GM19238 (cell line): ENCODE measurements around the gene GALNS.
"Not testable (repeated sequence)": the region's sequence is repeated elsewhere in the genome, so short reads cannot be mapped to it uniquely, and the experiment has no call there.

Source experiments
- DNase-seq: peaks from one replicate; pipeline ENCODE4 v3.0.0; 2011; ENCODE audit warnings: low spot score; ENCODE audit not compliant: insufficient read length

Gene GALNS

DNA sequence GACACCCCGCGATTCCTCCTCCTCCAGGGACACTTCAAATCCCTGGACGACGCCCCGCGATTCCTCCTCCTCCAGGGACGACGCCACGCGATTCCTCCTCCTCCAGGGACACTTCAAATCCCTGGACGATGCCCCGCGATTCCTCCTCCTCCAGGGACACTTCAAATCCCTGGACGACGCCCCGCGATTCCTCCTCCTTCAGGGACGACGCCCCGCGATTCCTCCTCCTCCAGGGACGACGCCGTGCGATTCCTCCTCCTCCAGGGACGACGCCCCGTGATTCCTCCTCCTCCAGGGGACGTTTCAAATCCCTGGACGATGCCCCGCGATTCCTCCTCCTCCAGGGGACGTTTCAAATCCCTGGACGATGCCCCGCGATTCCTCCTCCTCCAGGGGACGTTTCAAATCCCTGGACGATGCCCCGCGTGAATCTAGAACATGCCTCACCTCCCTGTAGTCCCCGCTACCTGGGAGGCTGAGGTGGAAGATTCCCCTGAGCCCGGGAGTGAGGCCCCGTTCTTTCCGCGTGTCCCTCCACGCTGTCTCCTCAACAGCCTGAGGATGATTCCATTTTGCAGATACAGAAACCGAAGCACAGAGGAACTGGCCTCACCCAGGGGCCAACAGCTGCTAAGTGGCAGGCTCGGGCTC lies 33.1 kb upstream of the GALNS start:
- not testable (repeated sequence) for DNase-seq

- DNase-seq = no peak
Measured at GRCh38 chr16:88888461-88889387, 32.0 kb upstream of the GALNS start.

- no peak for DNase-seq
Measured at GRCh38 chr16:88888057-88888456, 31.3 kb upstream of the GALNS start.

GRCh38 chr16:88886845-88887521 lies 30.2 kb upstream of the GALNS start:
- DNase-seq = no peak

- no peak for DNase-seq
Measured at GRCh38 chr16:88886420-88886844, 29.7 kb upstream of the GALNS start.

DNA sequence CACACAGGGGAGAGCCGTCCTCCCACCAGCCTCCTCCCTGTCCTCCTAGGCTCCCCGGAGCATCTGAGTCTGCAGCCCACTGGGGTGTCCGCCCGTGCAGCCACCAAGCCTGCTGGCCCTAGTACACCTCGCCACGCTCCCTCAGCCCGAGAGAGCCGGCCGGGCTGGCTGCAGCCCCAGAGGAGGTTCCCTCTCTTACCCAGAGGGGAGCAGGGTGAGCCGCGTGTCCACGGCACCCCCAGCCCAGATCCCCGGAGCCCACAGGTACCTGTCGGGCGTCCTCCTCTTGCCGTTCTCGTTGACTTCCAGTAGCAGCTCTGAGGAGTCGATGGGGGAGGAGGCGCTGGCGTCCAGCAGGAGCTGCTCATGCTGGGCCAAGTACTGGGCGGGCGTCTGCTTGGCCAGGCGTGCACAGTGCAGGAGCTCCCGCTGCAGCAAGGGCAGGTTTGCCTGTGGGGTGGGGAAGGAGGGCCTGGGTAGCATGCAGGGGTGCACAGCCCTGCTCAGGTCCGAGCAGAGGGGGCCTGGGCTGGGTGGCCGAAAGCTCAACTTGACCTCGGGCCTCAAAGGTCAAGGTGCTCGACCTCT lies 29.0 kb upstream of the GALNS start:
- no peak for DNase-seq

DNA sequence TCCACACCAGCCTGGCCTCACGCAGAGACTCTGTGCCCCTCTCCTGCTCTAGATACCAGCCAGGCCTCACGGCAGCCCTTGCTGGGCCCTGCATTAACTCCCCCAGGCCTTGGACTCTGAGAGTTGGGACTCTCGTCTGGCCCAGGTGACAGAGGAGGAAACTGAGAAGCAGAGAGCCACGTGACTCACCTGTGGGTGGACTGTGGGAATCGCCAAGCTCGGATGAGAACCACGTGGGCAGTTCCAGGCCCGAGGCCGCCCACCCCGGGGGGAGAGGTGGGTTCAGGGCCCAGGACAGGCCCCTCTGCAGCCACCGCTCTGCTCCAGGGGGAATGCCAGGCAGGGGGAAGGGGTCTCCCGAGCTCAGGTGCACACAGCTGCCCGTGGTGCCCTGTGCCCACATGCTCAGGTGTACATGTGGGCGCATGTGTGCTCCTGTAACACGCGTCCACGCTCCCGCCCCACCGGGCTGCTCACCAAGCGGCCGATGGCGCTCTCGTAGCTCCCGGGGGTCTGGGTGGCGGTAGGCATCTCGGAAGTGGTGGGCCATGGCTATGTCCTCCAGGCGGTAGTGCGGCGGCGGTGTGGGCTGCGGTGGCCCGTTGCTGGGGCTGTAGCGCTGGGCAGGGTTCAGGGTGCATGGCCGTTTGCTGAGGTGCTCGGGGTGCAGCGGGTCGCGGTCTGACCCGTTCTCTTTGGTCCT lies 28.0 kb upstream of the GALNS start:
- no peak for DNase-seq

DNA sequence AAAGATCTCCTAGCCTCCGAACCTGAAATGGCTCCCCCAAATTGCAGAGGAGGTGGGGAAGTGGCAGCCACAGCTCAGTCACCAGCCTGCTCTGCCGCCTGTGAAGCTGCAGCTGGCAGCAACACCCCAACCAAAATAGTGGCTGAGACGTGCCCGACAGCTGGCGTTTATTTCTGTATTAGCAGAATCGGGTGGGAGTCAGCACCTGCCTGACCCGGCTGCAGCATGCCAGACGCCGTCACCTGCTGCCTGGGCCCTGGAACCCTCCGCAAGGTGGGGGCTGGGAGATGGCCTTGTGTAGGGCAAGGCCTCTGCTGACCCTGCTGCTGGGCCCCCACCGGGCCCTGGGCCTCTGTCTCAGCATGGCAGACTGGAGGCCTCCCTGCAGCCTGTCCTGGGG lies 27.2 kb upstream of the GALNS start:
- no peak for DNase-seq

GRCh38 chr16:88883117-88883895 lies 26.6 kb upstream of the GALNS start:
- no peak for DNase-seq

DNA sequence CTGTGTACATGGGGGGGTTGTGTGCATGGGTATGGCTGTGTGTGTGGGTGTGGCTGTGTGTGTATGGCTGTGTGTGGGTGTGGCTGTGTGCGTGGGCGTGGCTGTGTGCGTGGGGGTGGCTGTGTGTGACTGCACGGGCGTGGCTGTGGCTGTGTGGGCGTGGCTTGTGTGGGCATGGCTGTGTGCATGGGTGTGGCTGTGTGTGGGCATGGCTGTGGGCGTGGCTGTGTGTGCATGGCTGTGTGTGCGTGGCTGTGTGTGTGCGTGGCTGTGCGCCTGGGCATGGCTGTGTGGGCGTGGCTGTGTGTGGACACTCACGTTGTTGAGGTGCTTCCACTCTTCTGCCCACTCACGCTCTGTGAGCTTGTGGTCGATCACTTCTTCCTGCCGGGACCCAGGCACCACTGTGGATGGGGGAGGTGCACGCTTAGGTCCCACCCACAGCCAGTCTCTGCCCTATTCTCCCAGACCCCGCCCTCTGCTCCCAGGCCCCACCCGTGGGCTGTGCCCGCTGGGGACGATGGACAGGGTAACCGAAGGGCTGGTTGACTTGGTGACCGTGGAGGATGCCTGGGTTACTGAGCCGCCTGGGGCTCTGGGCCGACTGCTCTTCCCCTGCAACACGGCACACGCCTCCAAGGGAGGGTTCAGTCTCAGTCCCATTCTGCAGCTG lies 25.7 kb upstream of the GALNS start:
- DNase-seq = no peak

DNA sequence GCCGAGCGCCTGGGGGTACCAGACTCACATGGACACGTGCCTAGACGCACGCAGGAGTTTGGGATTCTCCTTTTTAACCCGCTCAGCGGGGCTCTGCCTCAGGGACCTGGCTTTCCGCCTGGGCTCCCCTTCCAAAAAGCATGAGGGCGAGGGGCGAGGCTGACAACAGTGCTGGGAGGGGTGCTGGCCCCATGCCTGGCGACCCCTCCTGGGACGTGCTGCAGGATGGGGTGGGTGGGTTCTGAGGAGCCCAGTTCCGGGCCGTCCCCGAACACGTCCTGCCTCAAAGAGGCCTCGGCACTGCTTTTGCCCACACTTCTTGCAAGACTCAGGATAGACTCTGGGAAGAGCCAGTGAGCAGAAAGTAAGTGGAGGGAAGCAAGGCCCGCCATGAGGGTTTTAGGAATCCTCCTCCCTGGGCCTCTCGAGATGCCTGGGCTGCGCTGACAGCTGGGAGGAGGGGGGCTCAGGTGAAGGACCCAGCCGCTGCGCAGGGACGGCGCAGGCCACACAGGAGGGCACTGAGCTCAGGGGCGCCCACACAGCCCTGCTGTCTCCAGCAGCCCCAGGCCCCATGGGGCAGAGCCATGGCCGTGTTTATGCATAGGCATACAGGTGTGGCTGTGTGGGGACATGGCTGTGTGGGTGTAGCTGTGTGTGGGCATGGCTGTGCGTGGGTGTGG lies 25.1 kb upstream of the GALNS start:
- DNase-seq = no peak

GRCh38 chr16:88881007-88881615 lies 24.4 kb upstream of the GALNS start:
- no peak for DNase-seq

- DNase-seq = no peak
Measured at GRCh38 chr16:88880226-88881006, 23.7 kb upstream of the GALNS start.

GRCh38 chr16:88879788-88880055 lies 23.0 kb upstream of the GALNS start:
- DNase-seq = no peak

GRCh38 chr16:88878967-88879787 lies 22.4 kb upstream of the GALNS start:
- no peak for DNase-seq

- no peak for DNase-seq
Measured at GRCh38 chr16:88878356-88878755, 21.6 kb upstream of the GALNS start.

- DNase-seq = no peak
Measured at GRCh38 chr16:88877564-88878289, 21.0 kb upstream of the GALNS start.
